GM19467 (cell line): ENCODE data around the gene DDHD1.
"Not testable (repeated sequence)": the region's sequence is repeated elsewhere in the genome, so short reads cannot be mapped to it uniquely, and the experiment has no call there.

Experiments used
- ATAC-seq: cut with Tn5 transposase; IDR thresholded peaks from one replicate; pipeline ENCODE4 v1.9.1; 2021; ENCODE audit warnings: mild to moderate bottlenecking, moderate library complexity; ENCODE audit not compliant: unreplicated experiment

DDHD1 gene

GRCh38 chr14:53109105-53110041 is 43.8 kb downstream of the DDHD1 start:
- ATAC-seq: peak; percentile 77

DNA sequence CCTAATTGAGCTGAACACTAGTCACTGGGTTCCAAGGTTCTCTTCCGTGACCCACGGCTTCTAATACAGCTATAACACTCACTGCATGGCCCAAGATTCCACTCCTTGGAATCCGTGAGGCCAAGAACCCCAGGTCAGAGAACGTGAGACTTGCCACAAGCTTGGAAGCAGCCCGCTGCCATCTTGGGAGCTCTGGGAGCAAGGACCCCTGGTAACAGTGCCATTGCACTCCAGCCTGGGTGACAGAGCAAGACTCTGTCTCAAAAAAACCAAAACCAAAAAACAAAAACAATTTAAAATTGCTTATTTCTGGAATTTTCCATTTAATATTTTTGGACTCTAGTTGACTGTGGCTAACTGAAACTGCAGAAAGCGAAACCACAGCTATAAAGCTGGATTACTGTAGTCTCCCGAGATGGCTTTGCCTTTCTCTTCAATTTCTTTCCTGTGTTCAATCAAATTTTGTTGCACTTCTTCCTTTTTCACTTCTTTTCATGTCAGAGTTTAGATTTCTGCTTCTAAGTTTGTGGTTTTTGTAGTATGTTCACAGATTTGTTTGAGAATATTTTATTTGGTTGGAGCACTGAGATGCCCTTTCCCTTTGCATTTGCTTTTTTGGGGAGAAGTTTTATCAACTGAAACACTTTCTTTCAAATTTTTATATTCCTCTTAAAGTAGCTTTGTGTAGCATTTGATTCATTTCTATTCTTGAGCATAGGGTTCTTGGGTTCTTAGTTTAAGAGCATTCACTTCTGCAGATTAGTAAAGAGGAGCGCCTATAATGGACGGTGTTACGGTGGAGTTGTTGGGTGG is 44.6 kb downstream of the DDHD1 start:
- no peak for ATAC-seq

GRCh38 chr14:53106768-53107167 is 46.4 kb downstream of the DDHD1 start:
- no peak for ATAC-seq

GRCh38 chr14:53103636-53104340 is 49.3 kb downstream of the DDHD1 start:
- ATAC-seq: no peak

- no peak for ATAC-seq
Measured at GRCh38 chr14:53093206-53093605, 59.9 kb downstream of the DDHD1 start.

DNA sequence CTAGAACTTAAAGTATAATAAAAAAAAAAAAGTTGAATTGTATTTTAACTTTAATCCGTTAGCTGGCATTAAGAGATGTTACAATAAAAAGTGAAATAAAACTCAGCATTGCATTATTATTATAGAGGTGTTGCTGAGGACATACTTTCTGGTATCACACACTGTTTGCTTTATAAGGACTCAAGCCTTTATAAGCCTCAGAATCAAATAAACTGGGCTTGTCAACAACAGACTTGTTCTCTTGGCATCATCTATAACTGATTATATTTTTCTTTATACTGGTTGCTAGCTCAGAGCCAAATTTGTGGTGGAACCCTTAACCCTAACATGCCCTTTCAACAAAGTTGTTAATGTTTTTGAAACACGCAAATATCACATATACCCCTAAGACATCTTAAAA is 62.3 kb downstream of the DDHD1 start:
- no peak for ATAC-seq

DNA sequence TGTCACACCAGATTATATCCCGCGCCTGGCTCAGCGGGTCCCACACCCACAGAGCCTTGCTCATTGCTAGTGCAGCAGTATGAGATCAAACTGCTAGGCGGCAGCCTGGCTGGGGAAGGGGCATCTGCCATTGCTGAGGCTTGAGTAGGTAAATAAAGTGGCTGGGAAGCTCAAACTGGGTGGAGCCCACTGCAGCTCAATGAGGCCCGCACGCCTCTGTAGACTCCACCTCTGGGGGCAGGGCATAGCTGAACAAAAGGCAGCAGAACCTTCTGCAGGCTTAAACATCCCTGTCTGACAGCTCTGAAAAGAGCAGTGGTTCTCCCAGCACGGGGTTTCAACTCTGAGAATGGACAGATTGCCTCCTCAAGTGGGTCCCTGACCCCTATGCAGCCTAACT is 68.2 kb downstream of the DDHD1 start:
- ATAC-seq: not testable (repeated sequence)

DNA sequence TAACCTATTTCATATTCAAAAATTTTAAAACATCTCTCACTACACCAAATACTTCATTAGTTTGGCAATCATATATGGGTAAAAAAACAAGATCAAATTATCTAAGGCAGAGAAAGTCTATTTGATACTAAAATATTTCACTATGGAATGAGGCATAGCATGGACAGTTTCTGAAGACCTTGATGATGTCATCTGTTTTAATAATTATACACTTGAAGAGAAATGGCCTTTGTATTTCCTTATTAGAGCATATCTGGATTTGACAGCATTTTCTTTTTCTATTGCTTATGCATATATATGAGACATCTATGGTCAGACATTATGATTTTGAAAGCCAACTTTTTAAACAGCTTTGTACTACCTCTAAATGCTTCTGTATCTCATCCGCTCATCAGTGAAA is 88.6 kb downstream of the DDHD1 start:
- ATAC-seq: no peak

DNA sequence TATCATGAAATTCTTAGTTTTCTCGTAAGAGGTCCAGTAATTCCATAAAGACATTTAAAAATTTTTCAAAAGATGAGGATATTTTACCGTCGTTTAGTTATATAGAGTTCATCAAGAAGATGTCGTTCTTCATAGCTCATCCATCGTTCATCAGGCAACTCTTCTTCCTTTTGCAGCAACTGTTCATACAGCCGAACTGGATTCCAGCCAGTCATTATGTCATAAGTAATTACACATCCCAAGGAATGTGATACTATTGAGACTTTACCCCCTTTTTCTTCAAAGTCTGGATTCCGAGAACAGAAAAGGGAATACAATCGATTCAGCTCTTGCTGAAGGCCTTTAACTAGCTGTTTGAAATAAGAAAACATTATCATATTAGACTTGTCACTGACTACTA is 90.3 kb downstream of the DDHD1 start:
- no peak for ATAC-seq

DNA sequence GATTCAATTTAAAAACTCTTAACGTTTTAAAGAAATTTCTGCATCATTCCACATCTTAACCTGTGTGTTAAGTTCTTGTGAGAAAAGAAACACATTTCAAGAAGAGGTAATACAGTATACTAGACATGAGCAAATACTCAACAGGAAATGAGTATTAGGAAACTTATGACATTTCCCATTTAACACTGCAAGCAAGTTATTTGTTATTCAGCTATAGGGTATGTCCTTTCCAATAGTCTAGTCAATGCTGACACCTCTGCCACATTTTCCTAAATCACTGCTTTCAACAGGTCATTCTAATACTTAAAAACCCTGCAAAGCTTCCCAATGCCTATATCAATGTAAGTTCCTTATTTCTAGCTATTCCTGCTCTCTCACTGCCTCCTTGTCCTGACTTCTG is 93.1 kb downstream of the DDHD1 start:
- ATAC-seq: no peak

GRCh38 chr14:53055003-53055402 is 98.1 kb downstream of the DDHD1 start:
- no peak for ATAC-seq

DNA sequence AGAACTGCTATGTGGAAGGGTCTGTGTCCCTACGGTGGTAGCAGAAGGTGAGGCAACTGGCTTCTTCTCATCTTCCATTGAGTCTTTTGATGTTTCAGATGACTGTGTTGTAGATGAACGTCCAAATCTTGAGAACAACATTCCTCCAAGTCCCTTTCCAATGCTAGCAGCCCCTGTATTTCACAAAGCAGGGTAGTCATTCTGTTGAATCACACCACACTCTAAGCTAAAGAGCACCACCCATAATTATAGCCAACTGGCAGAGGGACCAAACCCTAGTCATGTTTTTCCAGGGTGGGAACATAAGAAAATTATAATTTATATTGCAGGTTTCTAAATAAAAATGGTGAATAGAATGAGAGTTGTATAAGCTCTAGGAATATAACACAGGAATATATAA is 98.7 kb downstream of the DDHD1 start:
- ATAC-seq: no peak

- no peak for ATAC-seq
Measured at GRCh38 chr14:53048631-53049030, 104.5 kb downstream of the DDHD1 start.

- no peak for ATAC-seq
Measured at GRCh38 chr14:53047307-53048069, 105.6 kb downstream of the DDHD1 start.

DNA sequence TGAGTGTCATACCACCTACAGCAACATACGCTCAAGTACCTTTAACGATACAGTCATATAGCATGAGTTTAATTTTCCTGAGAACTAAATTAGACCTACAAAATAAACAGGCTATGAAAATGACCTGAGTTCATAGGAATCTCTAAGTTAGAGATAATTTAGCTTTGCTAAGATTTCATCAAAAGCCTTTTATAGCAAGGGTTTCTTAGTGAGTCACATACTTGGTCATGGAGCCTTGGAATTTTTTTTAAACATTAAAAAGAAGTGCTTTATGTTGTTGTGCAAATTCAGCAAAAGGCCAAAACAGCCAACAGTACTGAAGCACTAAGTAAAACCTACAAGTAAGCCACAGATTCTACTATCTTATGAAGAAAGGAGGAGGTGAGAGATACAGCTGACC is 108.6 kb downstream of the DDHD1 start:
- no peak for ATAC-seq

DNA sequence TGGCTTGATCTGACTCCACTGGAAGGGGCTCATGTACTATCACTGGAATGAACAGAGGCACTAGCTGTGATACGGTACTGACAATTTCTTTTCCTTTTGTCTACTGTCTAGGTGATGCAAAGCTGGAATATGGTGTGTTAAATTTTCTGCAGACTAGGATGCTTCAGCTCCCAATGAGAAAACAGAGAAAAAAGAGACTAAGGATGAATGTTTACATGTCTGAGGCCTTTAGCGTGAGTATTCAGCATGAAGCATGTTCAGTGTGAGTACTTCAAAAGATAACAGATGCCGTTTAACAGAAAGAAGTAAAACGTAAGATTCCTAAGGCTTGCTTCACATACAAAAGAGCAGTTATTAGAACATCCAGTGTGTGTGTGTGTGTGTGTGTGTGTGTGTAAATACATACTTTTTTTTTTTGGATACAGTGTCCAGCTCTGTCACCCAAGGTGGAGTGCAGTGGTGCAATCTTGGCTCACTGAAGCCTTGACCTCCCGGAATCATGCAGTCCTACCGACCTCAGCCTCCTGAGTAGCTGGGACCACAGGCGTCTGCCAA is 110.0 kb downstream of the DDHD1 start:
- ATAC-seq: no peak

GRCh38 chr14:53042480-53042879 is 110.6 kb downstream of the DDHD1 start:
- ATAC-seq: no peak

DNA sequence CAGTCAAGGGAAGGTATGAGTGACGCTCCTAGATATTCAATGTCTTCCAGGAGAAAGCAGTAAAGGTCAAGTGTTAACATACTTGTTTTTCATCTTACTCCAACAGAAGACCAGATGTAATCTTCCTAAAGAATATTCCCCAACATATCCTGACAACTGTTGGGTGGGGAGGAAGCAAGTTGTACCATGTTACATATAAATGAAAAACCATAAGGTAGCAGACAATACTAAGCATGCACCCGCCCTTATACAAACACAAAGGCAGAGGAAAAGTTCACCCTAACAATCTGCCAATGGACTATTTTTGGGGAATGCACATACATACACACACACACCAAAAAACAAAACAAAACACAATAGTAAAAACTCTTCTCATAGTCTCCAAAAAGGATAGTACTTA is 112.1 kb downstream of the DDHD1 start:
- no peak for ATAC-seq

GRCh38 chr14:53038629-53039028 is 114.5 kb downstream of the DDHD1 start:
- ATAC-seq: no peak

DNA sequence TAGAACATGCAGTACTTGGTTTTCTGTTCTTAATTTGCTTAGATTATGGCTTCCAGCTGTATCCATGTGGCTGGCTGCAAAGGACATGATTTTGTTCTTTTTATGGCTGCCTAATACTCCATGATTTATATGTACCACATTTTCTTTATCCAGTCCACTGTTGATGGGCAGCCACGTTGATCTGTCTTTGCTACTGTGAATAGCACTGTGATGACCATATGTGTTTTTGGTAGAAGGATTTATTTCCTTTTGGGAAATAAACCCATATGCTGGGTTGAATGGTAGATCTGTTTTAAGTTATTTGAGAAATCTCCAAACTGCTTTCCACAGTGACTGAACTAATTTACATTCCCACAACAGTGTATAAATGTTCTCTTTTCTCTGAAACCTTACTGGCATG is 116.1 kb downstream of the DDHD1 start:
- no peak for ATAC-seq
